ENCODE measurements around the gene HTR6. TPM values are rescaled to one million over a fixed set of nuclear protein-coding genes. Genes with fewer than 3 reads are reported as not detected.

HTR6 gene
- total RNA-seq, 1 experiment from 2014 or later: 0.10 TPM

- intact Hi-C loops (cut with micrococcal nuclease; ENCODE audit: unreplicated experiment) (loop anchor here (10.0 kb wide), 1 partner anchor 200 kb away; no protein-coding TSS in a partner anchor), in situ Hi-C loops (cut with HindIII; ENCODE audit: low pct_unique_long_range_greater_than_20kb, low sequenced_read_pairs) (no loop called here)
- ChIA-PET CTCF (no interaction called here), POLR2A (no interaction called here)
- H3K4me3 ChIP-seq (ENCODE audit: low read depth in 2 of 2, low read length in 2 of 2): peak overlapping the region; percentile 79 to 80
- ATAC-seq (peak; percentile 5), DNase-seq (ENCODE audit: low read depth, low spot score) (no peak)
- no peaks in the 10 kb centered on the region for H3K9me3 ChIP-seq (ENCODE audit: control insufficient read depth, insufficient read depth, low read depth, low read length)
- TF ChIP-seq SIN3A (IDR thresholded peaks at IDR 0.05; ENCODE audit: borderline replicate concordance, insufficient read depth, low read depth, low read length) (0 out of 2 replicates have a peak, but pooled peaks have one; percentile 43), POLR2AphosphoS5 (IDR thresholded peaks at IDR 0.05; ENCODE audit: low read depth, low read length) (no peak)
- H3K27ac ChIP-seq (ENCODE audit: low read length): peak overlapping the region; percentile 90
- H3K27me3 ChIP-seq (ENCODE audit: control insufficient read depth, insufficient read depth, low read length): no peaks in the 10 kb centered on the region
- BruUV-seq (replicated peaks): no TSS peak
- H3K4me1 ChIP-seq (ENCODE audit: control insufficient read depth, insufficient read depth, low read length): peaks cover 49% of the 10 kb centered on the region
- no peaks in the 10 kb centered on the region; the same call in 1 of the 2 replicates for H3K36me3 ChIP-seq (ENCODE audit: control insufficient read depth, insufficient read depth, low read length)
These were observed 19.8 kb upstream of the HTR6 start for GRCh38 chr1:19644681-19645410.

GRCh38 chr1:19645411-19646251 is 19.0 kb upstream of the HTR6 start:
- ATAC-seq (no peak), DNase-seq (ENCODE audit: low read depth, low spot score) (no peak)
- intact Hi-C loops (cut with micrococcal nuclease; ENCODE audit: unreplicated experiment) (loop anchor here (10.0 kb wide), 1 partner anchor 201 kb away; no protein-coding TSS in a partner anchor), in situ Hi-C loops (cut with HindIII; ENCODE audit: low pct_unique_long_range_greater_than_20kb, low sequenced_read_pairs) (no loop called here)
- CTCF ChIA-PET: no interaction called here
- Histone ChIP-seq H3K27ac (ENCODE audit: low read length) (peak overlapping the region; percentile 90), H3K4me1 (ENCODE audit: control insufficient read depth, insufficient read depth, low read length) (peaks cover 48% of the 10 kb centered on the region), H3K36me3 (ENCODE audit: control insufficient read depth, insufficient read depth, low read length) (no peaks in the 10 kb centered on the region; the same call in 1 of the 2 replicates), H3K9me3 (ENCODE audit: control insufficient read depth, insufficient read depth, low read depth, low read length) (no peaks in the 10 kb centered on the region), H3K27me3 (ENCODE audit: control insufficient read depth, insufficient read depth, low read length) (no peaks in the 10 kb centered on the region), H3K4me3 (ENCODE audit: low read depth in 2 of 2, low read length in 2 of 2) (peak overlapping the region; percentile 79 to 80)
- POLR2A ChIA-PET: no interaction called here
- BruUV-seq (replicated peaks): no TSS peak
- TF ChIP-seq REST (IDR thresholded peaks at IDR 0.05; ENCODE audit: insufficient read depth in 1 of 2, low read depth in 2 of 2, low read length in 1 of 2) (no peak), CTCF (IDR thresholded peaks at IDR 0.05) (no peak), POLR2AphosphoS5 (IDR thresholded peaks at IDR 0.05; ENCODE audit: low read depth, low read length) (no peak), TCF7L2 (IDR thresholded peaks at IDR 0.05; ENCODE audit: low read depth, low read length) (no peak), SIN3A (IDR thresholded peaks at IDR 0.05; ENCODE audit: borderline replicate concordance, insufficient read depth, low read depth, low read length) (no peak)

Measured in Panc1 (cell line).